Rectal smooth muscle tissue (tissue), 1 donor: Measurements from ENCODE around the gene DBNDD2.

Source experiments
- H3K27ac ChIP-seq: one replicate; pipeline ENCODE4 v1.7.0; 2013; ENCODE audit warnings: low read depth, low read length, inconsistent platforms
- H3K27me3 ChIP-seq: one replicate; pipeline ENCODE4 v1.7.0; 2013; ENCODE audit warnings: low read length; ENCODE audit not compliant: control insufficient read depth, insufficient read depth
- H3K36me3 ChIP-seq: one replicate; pipeline ENCODE4 v1.7.0; 2013; ENCODE audit warnings: low read length; ENCODE audit not compliant: control insufficient read depth, insufficient read depth
- H3K4me1 ChIP-seq: one replicate; pipeline ENCODE4 v1.7.0; 2013; ENCODE audit warnings: low read length; ENCODE audit not compliant: control insufficient read depth, insufficient read depth
- H3K4me3 ChIP-seq: one replicate; pipeline ENCODE4 v1.7.0; 2013; ENCODE audit warnings: low read length
- H3K9ac ChIP-seq: one replicate; pipeline ENCODE4 v1.7.0; 2013; ENCODE audit warnings: low read length

Gene DBNDD2

DNA sequence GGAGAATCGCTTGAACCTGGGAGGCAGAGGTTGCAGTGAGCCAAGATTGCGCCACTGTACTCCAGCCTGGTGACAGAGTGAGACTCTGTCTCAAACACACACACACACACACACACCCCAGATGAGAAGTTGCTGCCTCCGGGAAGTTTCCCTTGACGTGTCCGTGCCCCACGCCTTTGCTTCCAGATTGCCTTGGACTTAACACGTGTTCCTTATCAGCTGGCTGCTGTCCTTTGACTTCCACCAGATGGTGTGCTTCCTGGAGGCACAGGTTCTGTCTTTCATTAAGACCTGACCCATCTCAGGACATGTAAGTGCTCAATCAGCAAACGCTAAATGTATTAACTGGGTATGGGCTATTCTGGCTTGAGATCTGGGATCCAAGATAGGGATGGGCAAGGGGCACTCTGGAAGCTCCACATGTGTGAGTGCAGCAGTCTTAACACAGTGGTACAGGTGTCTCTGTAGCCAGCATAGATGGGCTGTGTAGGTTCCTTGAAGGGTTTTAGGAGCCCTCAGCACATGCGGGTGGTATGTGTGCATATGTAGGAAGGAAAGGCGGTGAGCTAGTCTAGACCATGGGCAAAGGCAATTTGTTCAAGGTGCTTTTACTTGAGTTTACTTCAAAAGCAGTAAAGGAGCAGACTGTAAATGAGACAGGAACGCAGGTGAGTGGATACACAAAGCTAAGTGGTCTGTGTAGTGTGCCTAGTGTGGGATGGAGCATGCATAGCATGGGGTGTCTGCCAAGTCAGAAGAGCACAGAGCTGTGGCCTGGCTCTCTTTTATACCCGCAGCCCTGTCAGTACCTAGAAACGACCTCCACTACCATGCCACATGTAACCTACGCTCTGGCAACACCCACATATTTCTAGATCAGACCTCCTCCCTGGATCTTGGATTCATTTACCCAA lies 19.4 kb downstream of the DBNDD2 start:
- Histone ChIP-seq H3K36me3 (peaks cover 15% of the 10 kb centered on the region), H3K27me3 (no peaks in the 10 kb centered on the region), H3K9ac (no peak overlapping the region), H3K27ac (no peak overlapping the region), H3K4me3 (no peak overlapping the region), H3K4me1 (no peaks in the 10 kb centered on the region)

- no peak overlapping the region for H3K4me3 ChIP-seq
Measured at GRCh38 chr20:45429618-45430017, 21.5 kb downstream of the DBNDD2 start.

DNA sequence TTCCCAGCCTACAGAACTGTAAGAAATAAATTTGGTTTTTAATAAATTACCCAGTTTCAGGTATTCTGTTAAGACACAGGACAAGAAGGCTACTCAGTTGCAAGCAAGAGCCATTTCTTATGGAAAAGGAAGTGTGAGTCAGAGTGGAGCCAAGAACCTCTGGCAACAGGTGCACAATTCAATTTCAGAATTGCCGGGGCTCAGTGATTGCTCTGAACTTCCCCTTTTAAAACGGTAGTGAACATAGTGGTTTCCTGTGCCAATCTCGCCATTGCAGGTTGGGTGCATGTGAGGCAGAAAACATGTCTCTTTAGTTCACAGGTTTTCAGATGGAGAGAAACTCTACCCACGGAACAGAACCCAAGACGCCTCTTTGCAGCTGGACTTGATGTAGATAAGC lies 24.2 kb downstream of the DBNDD2 start:
- no peaks in the 10 kb centered on the region for H3K36me3 ChIP-seq
- H3K9ac ChIP-seq: no peak overlapping the region
- no peaks in the 10 kb centered on the region for H3K27me3 ChIP-seq
- H3K27ac ChIP-seq: no peak overlapping the region
- no peak overlapping the region for H3K4me3 ChIP-seq
- H3K4me1 ChIP-seq: peaks cover 3% of the 10 kb centered on the region

More at GRCh38 chr20:45429618-45430017, 21.5 kb downstream of the DBNDD2 start:
- Histone ChIP-seq H3K27me3 (no peaks in the 10 kb centered on the region), H3K27ac (no peak overlapping the region), H3K9ac (no peak overlapping the region), H3K36me3 (peaks cover 8% of the 10 kb centered on the region), H3K4me1 (no peaks in the 10 kb centered on the region)

GRCh38 chr20:45433316-45433715 lies 25.2 kb downstream of the DBNDD2 start:
- Histone ChIP-seq H3K36me3 (no peaks in the 10 kb centered on the region), H3K4me3 (no peak overlapping the region), H3K9ac (no peak overlapping the region), H3K27ac (no peak overlapping the region), H3K27me3 (no peaks in the 10 kb centered on the region), H3K4me1 (peaks cover 3% of the 10 kb centered on the region)

DNA sequence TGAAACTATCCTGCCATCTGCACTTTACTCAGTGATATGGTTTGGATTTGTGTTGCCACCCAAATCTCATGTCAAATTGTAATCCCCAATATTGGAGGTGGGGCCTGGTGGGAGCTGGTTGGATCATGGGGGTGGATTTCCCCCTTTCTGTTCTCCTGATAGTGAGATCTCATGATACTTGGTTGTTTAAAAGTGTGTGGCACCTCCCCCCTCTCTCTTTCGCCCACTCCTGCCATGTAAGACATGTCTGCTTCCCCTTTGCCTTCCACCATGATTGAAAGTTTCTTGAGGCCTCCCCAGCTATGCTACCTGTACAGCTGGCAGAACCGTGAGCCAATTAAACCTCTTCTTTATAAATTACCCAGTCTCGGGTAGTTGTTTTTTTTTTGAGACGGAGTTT lies 25.9 kb downstream of the DBNDD2 start:
- H3K4me1 ChIP-seq: peaks cover 3% of the 10 kb centered on the region
- no peak overlapping the region for H3K9ac ChIP-seq
- H3K27me3 ChIP-seq: no peaks in the 10 kb centered on the region
- no peak overlapping the region for H3K4me3 ChIP-seq
- no peak overlapping the region for H3K27ac ChIP-seq
- no peaks in the 10 kb centered on the region for H3K36me3 ChIP-seq

GRCh38 chr20:45436732-45437485 lies 28.8 kb downstream of the DBNDD2 start:
- Histone ChIP-seq H3K9ac (peak overlapping the region; percentile 93), H3K27ac (peak overlapping the region; percentile 93), H3K27me3 (no peaks in the 10 kb centered on the region), H3K36me3 (no peaks in the 10 kb centered on the region), H3K4me3 (peak overlapping the region; percentile 79), H3K4me1 (peaks cover 3% of the 10 kb centered on the region)

DNA sequence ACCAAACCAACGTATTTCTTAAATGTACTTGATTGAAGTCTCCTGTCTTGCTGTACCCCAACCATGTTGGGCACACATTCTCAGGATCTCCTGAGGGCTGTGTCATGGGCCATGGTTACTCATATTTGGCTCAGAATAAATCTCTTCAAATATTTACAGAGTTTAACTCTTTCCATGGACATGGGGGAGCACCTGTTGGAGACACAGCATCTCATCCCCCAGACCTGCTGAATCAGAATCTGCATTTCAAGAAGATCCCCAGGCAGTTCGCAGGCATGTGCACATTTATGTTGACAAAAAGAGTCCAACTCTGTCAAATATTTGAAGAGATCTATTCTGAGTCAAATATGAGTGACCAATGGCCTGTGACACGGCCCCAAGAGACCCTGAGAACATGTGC lies 32.3 kb downstream of the DBNDD2 start:
- Histone ChIP-seq H3K36me3 (no peaks in the 10 kb centered on the region), H3K9ac (no peak overlapping the region), H3K27me3 (no peaks in the 10 kb centered on the region), H3K4me1 (peaks cover 3% of the 10 kb centered on the region), H3K4me3 (no peak overlapping the region), H3K27ac (no peak overlapping the region)

GRCh38 chr20:45440891-45441685 lies 33.0 kb downstream of the DBNDD2 start:
- Histone ChIP-seq H3K27ac (no peak overlapping the region), H3K27me3 (no peaks in the 10 kb centered on the region), H3K4me3 (no peak overlapping the region), H3K9ac (no peak overlapping the region), H3K4me1 (peaks cover 3% of the 10 kb centered on the region), H3K36me3 (no peaks in the 10 kb centered on the region)

DNA sequence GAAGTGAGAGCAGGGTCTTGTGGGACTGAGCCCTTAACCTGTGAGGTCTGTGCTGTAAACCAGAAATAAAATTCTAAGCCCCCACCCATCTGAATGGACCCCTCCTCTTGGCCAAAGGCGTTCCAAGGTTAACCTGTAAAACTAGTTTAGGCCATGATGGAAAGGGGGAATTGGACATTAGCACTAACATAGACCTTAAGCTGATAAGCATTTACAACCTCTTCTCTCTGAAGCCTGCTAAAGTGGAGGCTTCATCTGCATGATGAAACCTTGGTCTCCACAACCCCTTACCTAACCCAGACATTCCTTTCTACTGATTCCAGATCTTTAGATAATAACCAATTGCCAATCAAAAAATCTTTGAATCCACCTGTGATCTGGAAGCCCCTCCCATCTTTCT lies 33.7 kb downstream of the DBNDD2 start:
- Histone ChIP-seq H3K4me1 (peaks cover 3% of the 10 kb centered on the region), H3K4me3 (no peak overlapping the region), H3K9ac (no peak overlapping the region), H3K36me3 (no peaks in the 10 kb centered on the region), H3K27ac (no peak overlapping the region), H3K27me3 (no peaks in the 10 kb centered on the region)

DNA sequence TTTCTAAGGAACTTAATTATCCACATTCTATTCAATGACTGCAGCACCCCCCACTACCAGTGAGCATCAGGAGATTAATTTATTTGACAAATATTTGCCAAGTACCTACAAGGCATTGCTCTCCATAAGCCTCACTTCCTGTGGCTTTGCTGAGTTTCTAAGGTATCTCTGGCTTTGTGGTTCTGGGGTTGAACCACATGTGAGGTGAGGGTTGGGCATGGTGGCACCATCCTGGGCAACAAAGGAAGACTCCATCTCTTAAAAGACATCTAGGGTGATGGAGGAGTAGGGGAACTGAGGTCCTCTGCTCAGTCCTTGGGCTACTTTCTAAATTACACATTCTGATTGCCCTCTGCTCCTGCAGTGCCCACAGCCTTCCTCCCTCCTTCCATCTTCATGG lies 36.0 kb downstream of the DBNDD2 start:
- H3K9ac ChIP-seq: no peak overlapping the region
- H3K4me3 ChIP-seq: no peak overlapping the region
- peaks cover 17% of the 10 kb centered on the region for H3K4me1 ChIP-seq
- no peaks in the 10 kb centered on the region for H3K27me3 ChIP-seq
- no peak overlapping the region for H3K27ac ChIP-seq
- H3K36me3 ChIP-seq: no peaks in the 10 kb centered on the region

DNA sequence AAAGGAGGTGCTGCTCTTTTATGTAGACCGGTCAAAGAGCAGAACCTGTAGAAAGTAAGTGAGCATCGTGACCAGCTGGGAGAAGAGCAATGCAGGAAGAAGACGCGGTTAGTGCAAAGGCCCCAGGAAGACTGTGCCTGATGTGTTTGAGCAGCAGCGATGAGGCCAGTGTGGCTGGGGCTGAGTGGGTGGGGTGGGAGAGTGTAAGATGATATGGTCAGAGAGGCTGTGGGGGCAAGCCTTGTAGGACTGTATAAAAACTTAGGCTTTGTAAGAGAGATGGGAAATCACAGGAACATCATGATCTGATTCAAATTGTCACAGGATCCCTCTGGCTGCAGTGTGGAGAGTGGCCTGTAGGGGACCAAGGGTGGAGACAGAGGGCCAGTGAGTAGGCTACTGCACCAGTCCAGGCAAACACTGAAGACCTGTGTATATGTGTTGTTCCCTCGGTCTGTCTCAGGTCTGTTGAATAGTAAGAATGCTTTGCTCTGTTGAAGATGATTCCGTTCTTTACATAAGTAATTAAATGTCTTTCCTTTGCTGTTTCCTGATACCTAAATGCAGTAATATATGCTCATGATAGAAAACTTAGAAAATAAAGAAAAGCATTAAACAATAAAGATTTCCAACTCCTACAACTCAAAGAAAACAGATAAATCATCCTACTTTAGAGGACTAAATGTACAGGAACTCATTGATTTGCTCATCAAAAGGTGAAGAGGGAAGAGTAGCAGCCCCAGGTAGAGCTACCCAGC lies 37.9 kb downstream of the DBNDD2 start:
- no peaks in the 10 kb centered on the region for H3K27me3 ChIP-seq
- H3K9ac ChIP-seq: no peak overlapping the region
- H3K36me3 ChIP-seq: no peaks in the 10 kb centered on the region
- H3K4me3 ChIP-seq: no peak overlapping the region
- H3K27ac ChIP-seq: no peak overlapping the region
- peaks cover 27% of the 10 kb centered on the region for H3K4me1 ChIP-seq
